Measurements from ENCODE around the gene DNAH5.
A peak's percentile ranks its signal among the peaks of the same experiment; 100 is the strongest.
"Not testable (repeated sequence)": the region's sequence is repeated elsewhere in the genome, so short reads cannot be mapped to it uniquely, and the experiment has no call there.

The DNAH5 gene

DNA sequence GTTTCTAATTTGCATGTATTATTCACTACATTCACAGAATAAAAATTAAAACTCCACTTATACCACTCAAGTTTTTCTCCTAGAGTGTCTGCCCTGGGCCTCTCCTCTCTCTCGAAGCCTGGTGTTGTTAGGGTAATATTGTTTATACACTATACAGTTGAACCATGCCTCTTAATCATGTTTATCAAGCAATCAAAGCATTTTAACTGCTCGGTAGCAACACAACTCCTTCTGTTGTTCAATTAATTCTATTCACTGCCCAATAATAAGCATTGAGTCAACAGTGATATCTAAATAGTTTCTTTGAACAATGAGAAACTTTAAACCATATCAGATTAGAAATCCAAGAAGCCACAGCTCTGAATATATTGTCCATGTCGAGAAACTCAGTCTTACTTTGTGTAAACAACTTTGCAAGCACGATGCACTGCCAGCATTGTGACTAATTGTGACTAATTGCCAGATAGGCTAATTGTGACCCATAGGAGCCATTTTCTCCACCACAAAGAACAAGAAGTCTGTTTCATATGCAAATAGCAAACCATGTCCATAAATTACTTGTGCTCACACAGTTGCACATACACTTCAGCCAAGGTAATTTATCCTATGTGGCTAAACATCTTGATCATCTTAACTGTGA is at the start of gene DNAH5:
TSS of gene DNAH5 (minus strand) at position 129 of the 640 bp plus-strand sequence. CDS start 250 bp downstream, outside the sequence.
- DNase-seq (ENCODE audit: low spot score in 2 of 2): no peak
- in situ Hi-C loops (cut with MboI; ENCODE audit: low sequenced_read_pairs): no loop called here
- H3K27me3 ChIP-seq (ENCODE audit: low read depth): no peaks in the 10 kb centered on the region
- H3K36me3 ChIP-seq (replicated peaks): no peaks in the 10 kb centered on the region
- H3K9me3 ChIP-seq: no peaks in the 10 kb centered on the region
- no peaks in the 10 kb centered on the region for H3K4me1 ChIP-seq
- no peak within 1 kb of the TSS for H3K4me3 ChIP-seq

- Histone ChIP-seq H3K9me3 (peaks cover 5% of the 10 kb centered on the region; the same call in 1 of the 2 replicates), H3K4me1 (no peaks in the 10 kb centered on the region), H3K4me3 (no peak overlapping the region), H3K36me3 (replicated peaks) (no peaks in the 10 kb centered on the region), H3K27me3 (ENCODE audit: low read depth) (peaks cover 18% of the 10 kb centered on the region)
- no peak for DNase-seq (ENCODE audit: low spot score in 2 of 2)
- in situ Hi-C loops (cut with MboI; ENCODE audit: low sequenced_read_pairs): loop anchor here (25.0 kb wide), 1 partner anchor 1018 kb away; no protein-coding TSS in a partner anchor
These were observed 49.4 kb upstream of the DNAH5 start for GRCh38 chr5:13993926-13994325.

- in situ Hi-C loops (cut with MboI; ENCODE audit: low sequenced_read_pairs): loop anchor here (25.0 kb wide), 1 partner anchor 1020 kb away; no protein-coding TSS in a partner anchor
- no peak overlapping the region for H3K4me3 ChIP-seq
- H3K27me3 ChIP-seq (ENCODE audit: low read depth): peaks cover 18% of the 10 kb centered on the region
- H3K9me3 ChIP-seq: peaks cover 5% of the 10 kb centered on the region; the same call in 1 of the 2 replicates
- H3K4me1 ChIP-seq: no peaks in the 10 kb centered on the region
- no peak for DNase-seq (ENCODE audit: low spot score in 2 of 2)
- no peaks in the 10 kb centered on the region for H3K36me3 ChIP-seq (replicated peaks)
These were observed 48.3 kb upstream of the DNAH5 start for GRCh38 chr5:13992795-13993194.

GRCh38 chr5:13991365-13991764 is 46.9 kb upstream of the DNAH5 start:
- Histone ChIP-seq H3K4me3 (no peak overlapping the region), H3K4me1 (no peaks in the 10 kb centered on the region), H3K27me3 (ENCODE audit: low read depth) (peaks cover 20% of the 10 kb centered on the region), H3K9me3 (no peaks in the 10 kb centered on the region), H3K36me3 (replicated peaks) (no peaks in the 10 kb centered on the region)
- in situ Hi-C loops (cut with MboI; ENCODE audit: low sequenced_read_pairs): loop anchor here (25.0 kb wide), 1 partner anchor 1021 kb away; no protein-coding TSS in a partner anchor
- DNase-seq (ENCODE audit: low spot score in 2 of 2): no peak

DNA sequence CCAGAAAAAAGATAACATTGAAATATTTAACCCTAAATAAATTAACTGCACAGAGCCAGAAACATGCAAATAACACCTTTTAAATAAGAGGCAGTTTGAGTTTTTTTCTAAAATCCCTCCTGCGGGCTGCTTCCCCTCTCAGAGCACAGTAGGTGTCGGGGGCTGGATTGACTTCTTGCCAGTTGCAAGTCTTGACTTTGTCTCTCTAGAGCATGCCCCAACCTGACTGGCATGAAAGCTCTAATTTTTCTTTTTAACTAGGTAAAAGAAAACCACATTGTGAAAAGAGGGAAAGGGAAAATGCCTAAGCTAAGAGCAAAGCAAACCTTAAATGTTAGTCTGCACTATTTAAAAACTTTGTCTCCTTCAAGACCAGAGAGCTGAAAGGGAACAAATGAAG is 46.4 kb upstream of the DNAH5 start:
- DNase-seq (ENCODE audit: low spot score in 2 of 2): no peak
- H3K36me3 ChIP-seq (replicated peaks): no peaks in the 10 kb centered on the region

GRCh38 chr5:13989832-13990231 is 45.3 kb upstream of the DNAH5 start:
- H3K4me1 ChIP-seq: no peaks in the 10 kb centered on the region
- no peak for DNase-seq (ENCODE audit: low spot score in 2 of 2)
- H3K9me3 ChIP-seq: no peaks in the 10 kb centered on the region
- no peak overlapping the region for H3K4me3 ChIP-seq
- in situ Hi-C loops (cut with MboI; ENCODE audit: low sequenced_read_pairs): loop anchor here (10.0 to 25.0 kb wide), 3 partner anchors 375 to 1022 kb away; no protein-coding TSS in a partner anchor
- H3K36me3 ChIP-seq (replicated peaks): no peaks in the 10 kb centered on the region
- peaks cover 20% of the 10 kb centered on the region for H3K27me3 ChIP-seq (ENCODE audit: low read depth)

More for the DNA sequence above, 46.4 kb upstream of the DNAH5 start:
- Histone ChIP-seq H3K9me3 (no peaks in the 10 kb centered on the region), H3K27me3 (ENCODE audit: low read depth) (peaks cover 20% of the 10 kb centered on the region), H3K4me3 (no peak overlapping the region), H3K4me1 (no peaks in the 10 kb centered on the region)
- in situ Hi-C loops (cut with MboI; ENCODE audit: low sequenced_read_pairs): loop anchor here (25.0 kb wide), 1 partner anchor 1021 kb away; no protein-coding TSS in a partner anchor

DNA sequence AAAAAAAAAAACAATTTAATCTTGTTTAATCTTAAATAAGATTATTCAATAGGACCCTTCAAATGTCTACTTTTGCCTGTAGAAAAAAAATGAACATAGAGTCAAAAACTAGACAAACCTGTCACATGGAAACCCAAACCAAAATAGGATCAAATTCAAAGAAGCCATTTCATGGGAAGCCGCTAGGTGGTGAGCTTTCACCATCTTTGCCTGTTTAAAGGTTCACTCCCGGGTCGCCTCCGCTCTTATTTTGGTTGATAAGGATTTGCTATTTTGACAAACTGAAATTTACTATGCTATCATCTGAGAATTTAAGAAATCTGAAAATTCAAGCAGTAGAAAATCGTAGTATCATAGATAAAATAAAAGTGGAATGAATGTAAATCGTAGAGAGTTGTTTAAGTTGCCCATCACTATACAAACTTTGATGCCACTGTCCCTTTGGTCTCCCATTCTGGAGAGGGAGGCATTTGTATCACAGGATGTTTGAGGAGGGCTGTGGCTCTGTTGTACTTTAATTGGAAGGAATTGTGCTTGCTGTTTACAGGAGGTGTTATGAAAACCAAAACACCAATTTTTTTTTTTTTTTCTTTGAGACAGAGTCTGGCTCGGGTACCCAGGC is 43.5 kb upstream of the DNAH5 start:
- in situ Hi-C loops (cut with MboI; ENCODE audit: low sequenced_read_pairs): loop anchor here (10.0 to 25.0 kb wide), 3 partner anchors 377 to 1024 kb away; no protein-coding TSS in a partner anchor

GRCh38 chr5:13985731-13986418 is 41.4 kb upstream of the DNAH5 start:
- H3K9me3 ChIP-seq: no peaks in the 10 kb centered on the region
- in situ Hi-C loops (cut with MboI; ENCODE audit: low sequenced_read_pairs): loop anchor here (10.0 to 25.0 kb wide), 3 partner anchors 379 to 1026 kb away; no protein-coding TSS in a partner anchor
- H3K27me3 ChIP-seq (ENCODE audit: low read depth): peaks cover 6% of the 10 kb centered on the region
- H3K4me3 ChIP-seq: no peak overlapping the region
- no peaks in the 10 kb centered on the region for H3K4me1 ChIP-seq
- no peaks in the 10 kb centered on the region for H3K36me3 ChIP-seq (replicated peaks)
- peak in 1 of 2 experiments; percentile 15 for DNase-seq (ENCODE audit: low spot score in 2 of 2)

More for the DNA sequence above, 43.5 kb upstream of the DNAH5 start:
- Histone ChIP-seq H3K4me3 (no peak overlapping the region), H3K4me1 (no peaks in the 10 kb centered on the region), H3K9me3 (no peaks in the 10 kb centered on the region), H3K27me3 (ENCODE audit: low read depth) (peaks cover 13% of the 10 kb centered on the region), H3K36me3 (replicated peaks) (no peaks in the 10 kb centered on the region)
- DNase-seq (ENCODE audit: low spot score in 2 of 2): peak; percentile 61 to 66

GRCh38 chr5:13984888-13985287 is 40.4 kb upstream of the DNAH5 start:
- H3K4me3 ChIP-seq; H3K27me3 ChIP-seq (ENCODE audit: low read depth); H3K36me3 ChIP-seq (replicated peaks); H3K9me3 ChIP-seq; H3K4me1 ChIP-seq; DNase-seq (ENCODE audit: low spot score in 2 of 2): not testable (repeated sequence)
- in situ Hi-C loops (cut with MboI; ENCODE audit: low sequenced_read_pairs): loop anchor here (10.0 to 25.0 kb wide), 3 partner anchors 380 to 1027 kb away; no protein-coding TSS in a partner anchor

- in situ Hi-C loops (cut with MboI; ENCODE audit: low sequenced_read_pairs): loop anchor here (25.0 kb wide), 1 partner anchor 1035 kb away; no protein-coding TSS in a partner anchor
- no peaks in the 10 kb centered on the region for H3K36me3 ChIP-seq (replicated peaks)
- no peaks in the 10 kb centered on the region for H3K9me3 ChIP-seq
- no peak overlapping the region for H3K4me3 ChIP-seq
- H3K4me1 ChIP-seq: no peaks in the 10 kb centered on the region
- peak; percentile 24 to 42 for DNase-seq (ENCODE audit: low spot score in 2 of 2)
- H3K27me3 ChIP-seq (ENCODE audit: low read depth): no peaks in the 10 kb centered on the region
These were observed 32.7 kb upstream of the DNAH5 start for GRCh38 chr5:13976867-13977830.

DNA sequence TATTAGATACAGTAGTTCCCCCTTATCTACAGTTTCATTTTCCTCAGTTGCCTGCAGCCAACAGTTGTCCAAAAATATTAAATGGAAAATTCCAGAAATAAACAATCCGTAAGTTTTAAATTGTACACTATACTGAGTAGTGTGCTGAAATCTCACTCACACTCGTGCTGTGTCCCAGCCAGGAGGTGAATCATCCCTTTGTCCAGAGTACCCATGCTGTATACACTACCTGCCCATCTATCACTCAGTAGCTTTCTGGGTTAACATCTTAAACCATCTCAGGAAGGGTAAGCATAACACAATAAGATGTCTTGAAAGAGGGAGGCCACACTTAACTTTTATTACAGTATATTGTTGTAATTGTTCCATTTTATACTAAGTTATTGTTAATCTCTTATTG is 31.7 kb upstream of the DNAH5 start:
- H3K4me1 ChIP-seq: no peaks in the 10 kb centered on the region
- in situ Hi-C loops (cut with MboI; ENCODE audit: low sequenced_read_pairs): loop anchor here (25.0 kb wide), 1 partner anchor 1036 kb away; no protein-coding TSS in a partner anchor
- no peak overlapping the region for H3K4me3 ChIP-seq

DNA sequence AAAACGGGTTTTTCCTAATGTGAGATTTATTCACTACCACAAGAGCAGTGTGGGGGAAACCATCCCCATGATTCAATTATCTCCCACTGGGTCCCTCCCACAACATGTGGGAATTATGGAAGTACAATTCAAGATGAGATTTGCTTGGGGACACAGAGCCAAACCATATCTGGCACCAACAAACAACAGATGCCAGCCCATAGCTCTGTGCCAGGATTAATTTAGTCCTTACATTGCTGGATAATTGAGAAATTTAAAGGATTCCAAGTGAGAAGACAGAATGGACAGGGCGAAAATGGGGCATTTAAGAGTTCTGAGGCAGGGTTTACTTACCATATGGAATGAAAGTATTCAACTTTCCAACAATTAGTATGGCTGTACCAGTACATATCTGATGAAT is 30.8 kb upstream of the DNAH5 start:
- Histone ChIP-seq H3K36me3 (replicated peaks) (no peaks in the 10 kb centered on the region), H3K9me3 (no peaks in the 10 kb centered on the region), H3K4me3 (no peak overlapping the region), H3K4me1 (no peaks in the 10 kb centered on the region), H3K27me3 (ENCODE audit: low read depth) (no peaks in the 10 kb centered on the region)
- in situ Hi-C loops (cut with MboI; ENCODE audit: low sequenced_read_pairs): loop anchor here (25.0 kb wide), 1 partner anchor 1037 kb away; no protein-coding TSS in a partner anchor
- no peak for DNase-seq (ENCODE audit: low spot score in 2 of 2)

More for the DNA sequence above, 31.7 kb upstream of the DNAH5 start:
- Histone ChIP-seq H3K36me3 (replicated peaks) (no peaks in the 10 kb centered on the region), H3K27me3 (ENCODE audit: low read depth) (no peaks in the 10 kb centered on the region), H3K9me3 (no peaks in the 10 kb centered on the region)
- no peak for DNase-seq (ENCODE audit: low spot score in 2 of 2)
